CD4-positive, alpha-beta T cell treated with Interferon gamma for 1 hour (primary cell): ENCODE data around the gene CRACDL.

Source experiments
- DNase-seq: peaks from one replicate; pipeline ENCODE4 v3.0.0-alpha.2; 2020

Gene CRACDL

GRCh38 chr2:98935777-98936352 lies at the start of gene CRACDL:
TSS of gene CRACDL (minus strand) at chr2:98936225. CDS start at chr2:98846800, 89,425 bp downstream.
- DNase-seq: no peak

DNA sequence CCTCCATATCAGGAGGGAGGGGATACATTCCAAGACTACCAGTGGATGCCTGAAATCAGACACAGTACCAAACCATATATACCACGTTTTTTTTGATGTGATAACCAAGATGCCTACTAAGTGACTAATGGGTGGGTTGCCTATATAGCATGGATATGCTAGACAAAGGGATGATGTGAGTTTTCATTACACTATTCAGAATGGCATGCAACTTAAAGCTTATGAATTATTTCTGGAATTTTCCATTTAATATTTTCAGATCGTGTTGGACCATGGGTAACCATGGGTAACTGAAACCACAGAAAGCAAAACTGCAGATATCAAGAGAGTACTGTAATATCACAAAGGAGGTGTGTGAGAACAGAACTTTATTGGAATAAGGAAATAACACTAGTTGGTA lies 39.6 kb upstream of the CRACDL start:
- no peak for DNase-seq

DNA sequence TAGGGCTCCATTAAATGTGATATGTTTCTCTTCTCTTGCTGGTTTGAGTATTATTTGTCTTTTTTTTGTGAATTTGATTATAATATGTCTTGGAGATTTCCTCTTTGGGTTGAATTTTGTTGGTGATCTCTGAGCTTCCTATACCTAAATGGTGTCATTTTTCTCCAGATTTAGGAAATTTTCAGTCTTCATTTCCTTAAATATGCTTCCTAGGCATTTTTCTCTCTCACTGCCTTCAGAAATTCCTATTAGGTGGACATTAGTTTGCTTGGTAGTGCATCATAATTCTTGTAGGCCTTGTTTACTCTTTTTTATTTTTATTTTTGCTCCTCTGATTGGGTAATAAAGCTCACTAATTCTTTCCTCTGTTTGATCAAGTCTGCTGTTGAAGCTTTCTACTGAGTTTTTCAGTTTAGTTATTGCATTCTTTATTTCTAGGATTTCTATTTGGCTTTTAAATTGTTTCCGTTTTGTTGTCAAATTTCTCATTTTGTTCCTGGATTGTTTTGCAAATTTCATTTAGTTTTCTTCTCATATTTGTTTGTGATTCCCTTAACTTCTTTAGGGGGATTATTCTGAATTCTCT lies 36.6 kb upstream of the CRACDL start:
- DNase-seq: no peak

DNA sequence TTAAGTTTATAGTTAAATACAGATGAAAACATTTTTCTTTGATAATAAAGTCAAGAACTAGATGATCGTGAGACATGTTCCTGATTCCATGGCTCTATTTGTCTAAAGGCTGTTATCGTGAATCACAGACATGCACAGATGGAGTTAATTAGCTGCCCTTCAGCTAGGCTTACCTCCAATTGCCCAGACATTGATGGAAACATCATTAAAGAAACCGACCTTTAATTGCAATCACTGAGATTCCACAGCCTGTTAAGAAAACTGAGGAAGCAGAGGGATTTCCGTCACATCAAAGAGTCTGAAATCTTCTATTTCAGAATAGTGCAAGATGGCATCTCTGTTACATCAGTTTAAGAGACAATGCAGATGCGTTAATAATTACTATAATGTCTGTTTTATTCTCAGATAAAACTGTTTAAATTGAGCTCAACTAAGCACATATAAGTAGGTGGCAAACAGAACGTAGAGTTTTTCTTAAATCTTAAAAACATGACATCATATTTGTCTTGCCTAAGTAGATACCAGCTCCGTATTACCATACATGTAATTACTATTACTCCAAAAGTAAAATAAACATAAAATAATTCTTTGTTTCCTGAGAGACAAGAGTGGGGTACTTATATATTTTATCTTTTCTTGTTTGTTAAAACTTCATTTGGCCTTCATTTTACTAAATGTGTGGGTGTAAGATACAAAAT lies 23.9 kb upstream of the CRACDL start:
- no peak for DNase-seq

DNA sequence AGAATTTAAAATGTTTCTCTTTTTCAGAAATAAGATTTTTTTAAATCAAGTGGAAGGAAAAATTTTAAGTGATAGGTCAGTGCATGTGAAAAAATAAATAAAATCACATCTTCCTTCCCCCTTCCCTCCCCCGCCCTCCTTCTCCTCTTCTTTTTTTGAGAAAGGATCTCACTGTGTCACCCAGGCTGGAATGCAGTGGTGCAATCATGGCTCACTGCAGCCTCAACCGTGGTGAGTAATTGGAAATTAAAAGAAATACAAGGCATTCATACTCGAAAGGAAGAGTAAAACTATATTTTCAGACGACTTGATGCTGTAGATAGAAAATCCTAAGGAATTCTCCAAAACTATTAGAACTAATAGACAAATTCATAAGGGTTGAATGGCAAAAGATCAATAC lies 16.9 kb upstream of the CRACDL start:
- no peak for DNase-seq

- DNase-seq: no peak
Observed at GRCh38 chr2:98948956-98949739, 13.1 kb upstream of the CRACDL start.

- no peak for DNase-seq
Observed at GRCh38 chr2:98947554-98947953, 11.5 kb upstream of the CRACDL start.

- no peak for DNase-seq
Observed at GRCh38 chr2:98946855-98947254, 10.8 kb upstream of the CRACDL start.

DNA sequence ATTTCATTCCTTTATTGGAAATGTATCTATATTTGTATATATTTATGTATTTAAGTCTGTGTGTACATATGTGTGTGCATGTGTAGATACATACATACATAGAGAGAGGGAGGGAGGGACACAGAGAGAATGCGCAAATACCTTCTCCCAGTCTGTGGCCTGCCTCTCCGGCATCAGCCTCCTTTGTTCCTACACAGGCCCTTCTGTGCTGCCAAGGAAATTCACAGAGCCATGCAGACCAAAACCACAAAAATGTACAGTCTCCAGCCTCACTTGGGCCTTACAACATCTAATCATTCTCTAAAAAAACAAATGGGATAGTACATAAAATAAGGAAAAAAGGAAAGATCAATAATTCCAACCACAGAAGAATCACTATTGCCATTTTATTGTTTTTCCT lies 8.8 kb upstream of the CRACDL start:
- no peak for DNase-seq

DNA sequence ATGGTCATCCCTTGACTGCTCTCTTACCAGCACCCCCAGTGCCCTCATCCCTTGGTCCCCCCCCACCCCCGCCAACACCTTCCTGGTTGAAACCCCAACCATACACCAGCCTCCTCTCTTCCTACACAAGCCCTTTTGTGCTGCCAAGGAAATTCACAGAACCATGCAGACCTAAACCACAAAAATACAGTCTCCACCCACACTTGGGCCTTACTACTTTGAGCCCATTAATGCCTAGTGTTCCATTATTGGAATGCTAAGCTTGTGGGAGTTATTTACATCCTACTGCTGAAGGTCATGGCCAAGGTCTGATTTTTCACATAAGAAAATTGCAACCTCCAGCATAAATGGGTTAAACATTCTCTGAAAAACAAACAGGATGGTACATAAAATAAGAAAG lies 4.1 kb upstream of the CRACDL start:
- DNase-seq: no peak

DNA sequence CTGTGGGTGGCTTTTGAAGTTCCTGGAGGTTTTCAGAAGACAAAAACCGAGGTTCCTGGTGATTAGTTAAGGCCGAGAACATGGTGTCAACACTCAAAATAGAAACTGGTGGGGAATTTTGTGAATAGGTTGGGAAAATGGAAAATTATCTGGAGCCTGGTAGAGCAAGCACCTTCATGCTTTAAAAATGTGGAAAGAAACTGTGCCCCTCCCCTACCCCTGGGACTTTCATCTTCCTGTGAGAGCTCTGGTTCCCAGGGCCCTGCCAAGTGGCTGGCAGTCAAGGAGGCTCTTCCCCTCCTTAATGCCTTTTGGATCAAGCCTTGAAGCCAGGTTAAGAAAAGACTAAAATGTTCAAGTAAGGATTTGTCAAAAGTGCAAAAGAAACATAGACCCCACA lies 1.9 kb upstream of the CRACDL start:
- no peak for DNase-seq

- DNase-seq: no peak
Observed at GRCh38 chr2:98936353-98937351, 627 bp upstream of the CRACDL start.

- no peak for DNase-seq
Observed at GRCh38 chr2:98935111-98935770, 784 bp downstream of the CRACDL start.

DNA sequence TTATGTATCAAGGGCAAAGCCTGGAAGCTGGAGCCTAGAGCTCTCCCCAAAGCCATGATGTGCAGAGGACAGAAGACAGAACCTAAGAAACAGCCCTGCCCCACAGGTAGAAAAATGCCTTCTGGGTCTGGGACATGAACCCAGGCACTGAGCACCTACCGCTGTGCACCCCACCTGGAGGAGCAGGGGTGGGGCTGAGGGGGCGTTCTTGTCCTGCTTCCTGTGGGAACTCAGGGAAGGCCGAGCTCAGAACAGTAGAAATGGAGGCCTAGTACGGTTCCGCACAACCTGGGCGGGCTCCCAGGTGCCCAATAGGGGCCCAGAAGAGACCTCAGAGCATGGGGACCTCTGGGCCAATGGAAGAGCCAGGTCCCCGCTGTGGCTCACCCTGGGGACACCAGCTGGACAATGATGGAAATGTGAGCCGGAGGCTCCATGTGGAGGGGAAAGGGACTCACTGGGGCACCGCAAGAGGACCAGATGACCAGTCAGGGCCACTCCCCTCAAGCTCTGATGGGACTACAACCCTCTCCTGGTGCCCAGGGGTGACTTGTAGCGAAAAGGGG lies 3.2 kb downstream of the CRACDL start:
- no peak for DNase-seq

- DNase-seq: no peak
Observed at GRCh38 chr2:98932164-98932563, 3.9 kb downstream of the CRACDL start.

- no peak for DNase-seq
Observed at GRCh38 chr2:98931596-98931995, 4.4 kb downstream of the CRACDL start.

DNA sequence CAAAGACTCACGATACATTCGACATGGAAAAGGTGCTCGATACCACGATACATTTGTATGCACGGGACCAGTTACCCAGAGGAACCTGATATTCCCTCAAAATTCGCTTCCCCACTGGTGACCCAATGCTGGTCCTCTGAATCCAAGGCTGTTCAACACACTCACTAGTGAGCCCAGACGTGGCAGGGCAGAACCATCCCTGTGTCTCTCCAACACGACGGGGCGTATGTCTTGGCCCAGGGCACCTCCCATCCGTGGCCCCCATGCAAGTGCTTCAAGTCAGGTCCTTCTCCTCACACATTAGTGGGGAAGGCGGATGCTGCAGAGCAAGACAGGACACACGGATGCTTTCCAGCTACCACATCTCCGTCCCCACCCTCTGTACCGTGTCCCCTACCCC lies 6.1 kb downstream of the CRACDL start:
- no peak for DNase-seq

DNA sequence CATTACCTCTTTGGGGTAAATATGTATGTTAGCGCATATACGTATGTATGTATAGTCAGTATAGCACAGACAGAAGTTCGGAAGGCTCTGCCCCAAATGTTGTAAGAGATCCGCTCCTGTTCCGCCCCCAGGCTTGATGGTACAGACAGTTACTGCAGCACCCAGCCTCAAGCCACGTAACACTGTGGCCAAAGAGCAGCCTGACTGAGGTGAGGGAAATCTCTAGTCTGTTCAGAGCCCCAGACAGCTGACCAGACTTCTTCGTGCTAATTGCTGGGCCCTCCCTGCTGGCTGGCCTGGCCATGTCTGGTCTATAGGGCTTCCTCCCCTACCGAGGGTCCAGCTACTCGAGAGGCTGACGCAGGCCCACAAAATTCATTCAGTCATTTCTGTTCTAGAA lies 7.8 kb downstream of the CRACDL start:
- no peak for DNase-seq

DNA sequence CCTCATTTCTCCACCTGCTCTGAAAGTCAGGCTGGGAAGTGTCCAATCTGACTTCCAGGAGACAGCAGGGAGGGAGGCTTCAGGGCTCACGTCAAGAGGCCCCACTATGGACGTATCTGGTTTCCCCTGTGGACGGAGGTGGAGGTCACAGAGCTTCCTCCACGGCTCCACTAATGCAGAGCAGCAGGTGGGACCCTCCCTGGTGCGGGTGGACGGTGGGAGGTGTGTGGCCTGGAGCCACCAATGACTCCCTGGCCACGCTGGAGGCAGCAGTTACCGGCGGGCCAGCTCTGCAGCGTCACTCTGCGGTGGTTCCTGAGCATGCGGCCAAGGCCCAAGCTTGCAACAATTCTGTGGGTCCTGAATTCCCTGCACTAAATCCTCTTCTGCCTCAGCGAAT lies 9.0 kb downstream of the CRACDL start:
- DNase-seq: no peak

GRCh38 chr2:98926601-98927000 lies 9.4 kb downstream of the CRACDL start:
- DNase-seq: no peak

GRCh38 chr2:98924910-98925309 lies 11.1 kb downstream of the CRACDL start:
- no peak for DNase-seq
